SJSA1 (cell line): ENCODE results near the gene INSRR. TPM values are rescaled to one million over a fixed set of nuclear protein-coding genes. Genes with fewer than 3 reads are reported as not detected.

ENCODE experiments used
- total RNA-seq: library from RNA; depleted of rRNA; stranded (reverse); fragments of >200 nt; shearing (Covaris generic); gene quantifications from 2 replicates; pipeline ENCODE4 v1.2.3, GENCODE V29; 2014; rRNA removed

Gene INSRR
- total RNA-seq, 1 experiment from 2014 or later = not detected

Other genes starting within 250 kb of the INSRR start
- gene HAPLN2, start 239.7 kb downstream of the INSRR start, total RNA-seq = not detected in 2 replicates
- not detected in 2 replicates for gene BCAN, start 217.0 kb downstream of the INSRR start, total RNA-seq
- gene NES, start 181.7 kb downstream of the INSRR start, total RNA-seq = 149 and 169 TPM in 2 replicates
- gene CRABP2, start 153.5 kb downstream of the INSRR start, total RNA-seq = 2.8 and 6.7 TPM in 2 replicates
- gene METTL25B, start 130.6 kb downstream of the INSRR start, total RNA-seq = 6.4 and 6.5 TPM in 2 replicates
- 13.8 and 21.5 TPM in 2 replicates for gene ISG20L2, start 130.4 kb downstream of the INSRR start, total RNA-seq
- gene MRPL24, start 118.0 kb downstream of the INSRR start, total RNA-seq = 70.0 and 126 TPM in 2 replicates
- gene HDGF, start 107.4 kb downstream of the INSRR start, total RNA-seq = 324 and 387 TPM in 2 replicates
- gene PRCC, start 91.6 kb downstream of the INSRR start, total RNA-seq = 36.9 and 37.3 TPM in 2 replicates
- gene SH2D2A, start 42.3 kb downstream of the INSRR start, total RNA-seq = not detected in 2 replicates
- not detected in 2 replicates for gene NTRK1, start 1.7 kb upstream of the INSRR start, total RNA-seq
- gene PEAR1, start 34.6 kb upstream of the INSRR start, total RNA-seq = 0.53 and 1.0 TPM in 2 replicates
- gene LRRC71, start 61.5 kb upstream of the INSRR start, total RNA-seq = not detected in 2 replicates
- 21.8 and 29.4 TPM in 2 replicates for gene ARHGEF11, start 186.6 kb upstream of the INSRR start, total RNA-seq
- gene ETV3L, start 240.7 kb upstream of the INSRR start, total RNA-seq = not detected in 2 replicates